ENCODE measurements around the gene GPR45.

DNA sequence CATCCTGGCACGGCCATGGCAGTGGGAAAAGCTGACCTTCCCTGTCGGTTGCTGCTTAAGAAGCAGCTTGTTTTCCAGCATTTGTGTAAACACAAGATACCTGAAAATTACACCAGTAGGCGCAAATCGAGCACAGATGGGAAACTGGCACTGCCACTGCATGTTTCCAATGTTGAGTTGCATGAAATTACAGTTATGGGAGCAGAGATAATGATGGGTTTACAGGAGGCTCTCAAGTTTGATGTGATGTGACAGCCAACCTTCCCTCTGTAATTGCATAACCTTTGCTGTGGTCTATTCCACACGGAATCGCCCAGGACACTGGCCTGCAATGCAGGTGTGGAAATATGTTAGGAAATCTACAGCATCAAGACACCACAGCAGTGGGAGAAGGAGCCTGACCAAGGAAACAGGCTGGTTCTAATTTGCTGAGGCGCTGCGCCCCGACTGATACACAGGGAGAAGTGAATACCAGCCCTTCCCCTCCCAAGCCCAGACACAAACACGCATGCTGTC, 17.4 kb downstream of the GPR45 start:
- TF ChIP-seq, protein P1, sequence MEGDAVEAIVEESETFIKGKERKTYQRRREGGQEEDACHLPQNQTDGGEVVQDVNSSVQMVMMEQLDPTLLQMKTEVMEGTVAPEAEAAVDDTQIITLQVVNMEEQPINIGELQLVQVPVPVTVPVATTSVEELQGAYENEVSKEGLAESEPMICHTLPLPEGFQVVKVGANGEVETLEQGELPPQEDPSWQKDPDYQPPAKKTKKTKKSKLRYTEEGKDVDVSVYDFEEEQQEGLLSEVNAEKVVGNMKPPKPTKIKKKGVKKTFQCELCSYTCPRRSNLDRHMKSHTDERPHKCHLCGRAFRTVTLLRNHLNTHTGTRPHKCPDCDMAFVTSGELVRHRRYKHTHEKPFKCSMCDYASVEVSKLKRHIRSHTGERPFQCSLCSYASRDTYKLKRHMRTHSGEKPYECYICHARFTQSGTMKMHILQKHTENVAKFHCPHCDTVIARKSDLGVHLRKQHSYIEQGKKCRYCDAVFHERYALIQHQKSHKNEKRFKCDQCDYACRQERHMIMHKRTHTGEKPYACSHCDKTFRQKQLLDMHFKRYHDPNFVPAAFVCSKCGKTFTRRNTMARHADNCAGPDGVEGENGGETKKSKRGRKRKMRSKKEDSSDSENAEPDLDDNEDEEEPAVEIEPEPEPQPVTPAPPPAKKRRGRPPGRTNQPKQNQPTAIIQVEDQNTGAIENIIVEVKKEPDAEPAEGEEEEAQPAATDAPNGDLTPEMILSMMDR (IDR thresholded peaks at IDR 0.05), result no peak
- no peak for TF ChIP-seq POLR2A (IDR thresholded peaks at IDR 0.05)
